ENCODE data around the gene FBN1. TPM values are rescaled to one million over a fixed set of nuclear protein-coding genes. Genes with fewer than 3 reads are reported as not detected.

Gene FBN1
- total RNA-seq, 6 experiments from 2014 or later = 1.7 to 12.0 (median 8.7) TPM

- TF ChIP-seq CTCF (IDR thresholded peaks at IDR 0.05) = no peak
- TF ChIP-seq POLR2A (IDR thresholded peaks at IDR 0.05) = no peak
- WGBS (ENCODE audit: insufficient coverage, low coverage, low lambda C conversion rate, missing lambda C conversion rate) = 90% methylated on average over 5 of the region's 5 CpGs
- Histone ChIP-seq H3K36me3 (no peaks in the 10 kb centered on the region), H3K27ac (no peak overlapping the region), H3K4me3 (no peak overlapping the region), H3K27me3 (no peaks in the 10 kb centered on the region), H3K4me1 (no peaks in the 10 kb centered on the region), H3K9me3 (no peaks in the 10 kb centered on the region)
- intact Hi-C loops (cut with DNase I) = no loop called here
- no peak for ATAC-seq
- no peak for DNase-seq
These were observed 49.5 kb downstream of the FBN1 start for GRCh38 chr15:48595981-48596380.

DNA sequence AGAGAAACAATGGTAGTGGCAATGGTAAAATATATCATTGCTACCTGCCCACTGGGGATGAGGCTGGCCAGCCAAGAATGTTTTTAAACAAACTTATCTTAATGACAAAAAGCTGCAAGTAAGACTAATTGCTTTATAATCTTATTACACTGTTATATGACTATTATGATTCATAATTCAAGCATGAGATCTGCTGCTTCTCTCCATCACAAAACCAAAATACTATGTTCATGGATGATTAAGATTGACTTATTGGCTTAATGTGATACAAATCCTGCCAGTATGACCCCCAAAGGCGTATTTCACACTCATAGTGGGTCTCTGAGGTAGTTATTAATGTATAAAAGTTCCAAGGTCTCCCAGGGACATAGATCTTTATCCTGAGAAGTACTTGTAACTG is 52.6 kb downstream of the FBN1 start:
- WGBS (ENCODE audit: insufficient coverage, low coverage, low lambda C conversion rate, missing lambda C conversion rate) = 63% methylated on average over 1 of the region's 1 CpG
- Histone ChIP-seq H3K27me3 (no peaks in the 10 kb centered on the region), H3K36me3 (no peaks in the 10 kb centered on the region), H3K4me3 (no peak overlapping the region), H3K9me3 (no peaks in the 10 kb centered on the region), H3K27ac (no peak overlapping the region), H3K4me1 (no peaks in the 10 kb centered on the region)
- intact Hi-C loops (cut with DNase I) = no loop called here
- ATAC-seq (no peak), DNase-seq (no peak)
- TF ChIP-seq POLR2A (IDR thresholded peaks at IDR 0.05) = no peak
- TF ChIP-seq CTCF (IDR thresholded peaks at IDR 0.05) = no peak

GRCh38 chr15:48592221-48592731 is 53.2 kb downstream of the FBN1 start:
- WGBS (ENCODE audit: insufficient coverage, low coverage, low lambda C conversion rate, missing lambda C conversion rate) = 46% methylated on average over 2 of the region's 2 CpGs
- H3K36me3 ChIP-seq = no peaks in the 10 kb centered on the region

GRCh38 chr15:48590723-48591122 is 54.8 kb downstream of the FBN1 start:
- WGBS (ENCODE audit: insufficient coverage, low coverage, low lambda C conversion rate, missing lambda C conversion rate) = 19% methylated on average over 1 of the region's 1 CpG
- H3K4me1 ChIP-seq = no peaks in the 10 kb centered on the region
- no peak overlapping the region for H3K27ac ChIP-seq
- H3K4me3 ChIP-seq = no peak overlapping the region
- peak; percentile 26 to 73 (median 54) for ATAC-seq
- H3K27me3 ChIP-seq = no peaks in the 10 kb centered on the region
- no peaks in the 10 kb centered on the region for H3K36me3 ChIP-seq
- no peak for TF ChIP-seq POLR2A (IDR thresholded peaks at IDR 0.05)
- no peak for TF ChIP-seq CTCF (IDR thresholded peaks at IDR 0.05)
- DNase-seq = no peak
- no peaks in the 10 kb centered on the region for H3K9me3 ChIP-seq
- intact Hi-C loops (cut with DNase I) = no loop called here

More at GRCh38 chr15:48592221-48592731, 53.2 kb downstream of the FBN1 start:
- Histone ChIP-seq H3K4me3 (no peak overlapping the region), H3K9me3 (no peaks in the 10 kb centered on the region), H3K4me1 (no peaks in the 10 kb centered on the region), H3K27me3 (no peaks in the 10 kb centered on the region), H3K27ac (no peak overlapping the region)
- no peak for ATAC-seq
- intact Hi-C loops (cut with DNase I) = no loop called here
- DNase-seq = no peak
- TF ChIP-seq POLR2A (IDR thresholded peaks at IDR 0.05) = no peak
- no peak for TF ChIP-seq CTCF (IDR thresholded peaks at IDR 0.05)
